MCF 10A (cell line): ENCODE data around the gene GRM8. TPM values are rescaled to one million over a fixed set of nuclear protein-coding genes. Genes with fewer than 3 reads are reported as not detected.
A peak's percentile ranks its signal among the peaks of the same experiment; 100 is the strongest.

Experiments
- BruUV-seq: library from RNA; stranded (reverse); fragments of 400-500 nt; replicated peaks from 2 replicates; lab custom pipeline; 2021; lab: Mats Ljungman, UMichigan
- CTCF ChIA-PET: fragments of 300-600 bp; sonication (Branson Sonifier 250); formaldehyde crosslinking; extraction: SDS; loops from one replicate; lab custom pipeline; 2021; ENCODE audit warnings: antibody characterized with exemption, inconsistent platforms; lab: Yijun Ruan, JAX
- POLR2A ChIA-PET: fragments of 300-600, 350-650 bp; sonication (Branson Sonifier 250); formaldehyde crosslinking; extraction: SDS; loops from one replicate; lab custom pipeline; 2020; ENCODE audit warnings: antibody characterized with exemption, inconsistent platforms; lab: Yijun Ruan, JAX
- DNase-seq: peaks from one replicate; pipeline ENCODE4 v3.0.0-alpha.2; 2018; ENCODE audit not compliant: unreplicated experiment
- H3K27ac Mint-ChIP-seq: one replicate; pipeline ENCODE4 v1.8.0; 2022; ENCODE audit warnings: mild to moderate bottlenecking, low read depth, mixed read lengths; ENCODE audit not compliant: unreplicated experiment
- H3K27me3 Mint-ChIP-seq: one replicate; pipeline ENCODE4 v1.8.0; 2022; ENCODE audit warnings: mixed read lengths; ENCODE audit not compliant: insufficient read depth, unreplicated experiment
- H3K36me3 Mint-ChIP-seq: one replicate; pipeline ENCODE4 v1.8.0; 2022; ENCODE audit warnings: mild to moderate bottlenecking, moderate library complexity, mixed read lengths; ENCODE audit not compliant: insufficient read depth, unreplicated experiment
- H3K4me1 Mint-ChIP-seq: one replicate; pipeline ENCODE4 v1.8.0; 2022; ENCODE audit warnings: mixed read lengths; ENCODE audit not compliant: insufficient read depth, unreplicated experiment
- H3K4me3 Mint-ChIP-seq: one replicate; pipeline ENCODE4 v1.8.0; 2022; ENCODE audit warnings: mild to moderate bottlenecking, moderate library complexity, mixed read lengths; ENCODE audit not compliant: unreplicated experiment
- H3K9me3 Mint-ChIP-seq: one replicate; pipeline ENCODE4 v1.8.0; 2022; ENCODE audit warnings: mixed read lengths; ENCODE audit not compliant: unreplicated experiment
- CTCF ChIP-seq: fragments of 200-600 bp; IDR thresholded peaks from one replicate; pipeline ENCODE4 v1.8.0; 2022; ENCODE audit warnings: antibody characterized with exemption, mild to moderate bottlenecking; ENCODE audit not compliant: unreplicated experiment
- intact Hi-C: fragments of 100-400 bp; cut with micrococcal nuclease; formaldehyde crosslinking; loops from 2 replicates; pipeline ENCODE4 v1.14.1; 2022
- total RNA-seq: library from RNA; stranded (reverse); gene quantifications from 2 replicates; pipeline ENCODE4 v1.2.3, GENCODE V29; 2022

The GRM8 gene
- total RNA-seq, 1 experiment from 2014 or later = not detected

GRCh38 chr7:126699707-126700106 is 553.0 kb downstream of the GRM8 start:
- Mint-ChIP-seq H3K4me3 (no peak overlapping the region), H3K4me1 (peaks cover 16% of the 10 kb centered on the region), H3K36me3 (no peaks in the 10 kb centered on the region), H3K9me3 (no peaks in the 10 kb centered on the region), H3K27ac (no peak overlapping the region), H3K27me3 (no peaks in the 10 kb centered on the region)
- ChIA-PET CTCF (no interaction called here), POLR2A (no interaction called here)
- no peak for TF ChIP-seq CTCF
- no peak for DNase-seq
- no TSS peak for BruUV-seq
- intact Hi-C loops = no loop called here

DNA sequence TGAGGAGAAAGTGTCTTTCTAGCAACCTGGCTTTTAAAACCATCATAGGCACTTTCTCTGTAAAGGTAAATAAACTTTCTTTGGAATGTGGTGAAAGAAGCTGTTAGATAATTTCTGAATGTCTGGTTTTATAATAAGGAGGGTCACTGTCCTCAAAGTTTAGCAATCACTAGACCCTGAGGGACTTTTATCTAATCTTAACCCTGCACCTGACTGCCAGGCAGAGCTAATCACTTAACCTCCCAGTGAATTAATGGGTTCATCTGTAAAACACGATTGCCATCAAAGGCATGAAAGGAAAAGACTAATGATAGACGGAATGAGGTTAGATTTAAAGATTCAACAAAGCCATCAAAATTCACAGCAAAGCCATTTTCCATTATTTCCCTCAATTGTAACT is 553.8 kb downstream of the GRM8 start:
- H3K36me3 Mint-ChIP-seq = no peaks in the 10 kb centered on the region
- H3K4me3 Mint-ChIP-seq = no peak overlapping the region
- TF ChIP-seq CTCF = no peak
- H3K4me1 Mint-ChIP-seq = peaks cover 16% of the 10 kb centered on the region
- CTCF ChIA-PET = interaction anchor here (0.5 kb wide), 1 partner anchor 583 kb away, joined by 4 read pairs; no protein-coding TSS in a partner anchor
- POLR2A ChIA-PET = interaction anchor here (1.2 kb wide), 1 partner anchor 305 kb away, joined by 3 read pairs; no protein-coding TSS in a partner anchor
- no peaks in the 10 kb centered on the region for H3K9me3 Mint-ChIP-seq
- H3K27ac Mint-ChIP-seq = no peak overlapping the region
- H3K27me3 Mint-ChIP-seq = no peaks in the 10 kb centered on the region
- DNase-seq = no peak
- BruUV-seq = no TSS peak
- intact Hi-C loops = no loop called here

GRCh38 chr7:126698446-126698845 is 554.3 kb downstream of the GRM8 start:
- no TSS peak for BruUV-seq
- intact Hi-C loops = no loop called here
- no peak overlapping the region for H3K27ac Mint-ChIP-seq
- no peaks in the 10 kb centered on the region for H3K36me3 Mint-ChIP-seq
- no peaks in the 10 kb centered on the region for H3K9me3 Mint-ChIP-seq
- peak; percentile 51 for DNase-seq
- TF ChIP-seq CTCF = no peak
- H3K4me1 Mint-ChIP-seq = peaks cover 16% of the 10 kb centered on the region
- H3K4me3 Mint-ChIP-seq = no peak overlapping the region
- no peaks in the 10 kb centered on the region for H3K27me3 Mint-ChIP-seq
- ChIA-PET CTCF (interaction anchor here (0.5 kb wide), 1 partner anchor 583 kb away, joined by 4 read pairs; no protein-coding TSS in a partner anchor), POLR2A (interaction anchor here (1.2 kb wide), 1 partner anchor 304 kb away, joined by 3 read pairs; no protein-coding TSS in a partner anchor)

DNA sequence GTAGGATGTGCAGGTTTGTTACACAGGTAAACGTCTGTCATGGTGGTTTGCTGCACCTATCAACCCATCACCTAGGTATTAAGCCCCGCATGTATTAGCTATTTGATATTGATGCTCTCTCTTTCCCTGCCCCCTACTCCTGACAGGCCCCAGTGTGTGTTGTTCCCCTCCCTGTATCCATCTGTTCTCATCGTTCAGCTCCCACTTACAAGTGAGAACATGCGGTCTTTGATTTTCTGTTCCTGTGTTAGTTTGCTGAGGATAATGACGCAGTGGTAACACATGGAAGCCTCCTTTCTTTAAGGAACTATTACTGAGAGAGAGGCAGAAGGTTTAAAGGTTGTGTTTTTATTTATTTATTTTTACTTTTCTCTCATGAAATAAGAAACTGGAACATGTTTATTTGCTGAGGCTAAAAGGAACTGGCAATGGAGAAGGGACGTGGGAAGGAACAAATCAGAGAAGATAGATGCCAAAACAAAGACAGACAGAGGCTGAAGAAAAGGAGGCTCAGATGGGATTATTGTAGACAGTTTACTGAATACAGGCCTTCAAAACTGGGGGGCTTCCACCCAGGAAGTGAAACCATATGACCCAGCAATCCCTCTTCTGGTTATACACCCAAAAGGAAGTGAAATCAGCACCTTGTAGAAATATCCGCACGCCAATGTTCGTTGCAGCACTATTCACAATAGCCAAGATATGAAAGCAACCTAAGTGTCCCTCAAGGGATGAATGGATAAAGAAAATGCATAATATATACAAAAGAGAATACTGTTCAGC is 556.3 kb downstream of the GRM8 start:
- Mint-ChIP-seq H3K4me1 (peaks cover 16% of the 10 kb centered on the region), H3K4me3 (no peak overlapping the region), H3K27me3 (no peaks in the 10 kb centered on the region), H3K27ac (no peak overlapping the region), H3K36me3 (no peaks in the 10 kb centered on the region), H3K9me3 (no peaks in the 10 kb centered on the region)
- no peak for DNase-seq
- ChIA-PET POLR2A (interaction anchor here (0.6 kb wide), 1 partner anchor 27 kb away, joined by 3 read pairs; no protein-coding TSS in a partner anchor), CTCF (interaction anchor here (0.6 kb wide), 1 partner anchor 1331 kb away, joined by 3 read pairs; no protein-coding TSS in a partner anchor)
- intact Hi-C loops = no loop called here
- BruUV-seq = no TSS peak
- TF ChIP-seq CTCF = no peak
